Fibroblast of villous mesenchyme (primary cell): ENCODE measurements around the gene RNF214. TPM values are rescaled to one million over a fixed set of nuclear protein-coding genes. Genes with fewer than 3 reads are reported as not detected.

Experiments
- DNase-seq: peaks from one replicate; pipeline ENCODE4 v3.0.0-alpha.2; 2010; ENCODE audit warnings: low read depth
- H3K4me3 ChIP-seq: 2 replicates; pipeline ENCODE4 v1.5.1; 2011; ENCODE audit warnings: low read depth, mild to moderate bottlenecking, low read length
- total RNA-seq: library from RNA; depleted of rRNA; stranded (reverse); fragments of >200 nt; gene quantifications from 2 replicates; pipeline ENCODE4 v1.2.3, GENCODE V29; 2012
- TF ChIP-seq, protein P1 (sequence below): IDR thresholded peaks from 2 replicates; pipeline ENCODE4 v1.5.1; 2012; ENCODE audit warnings: low read depth, mild to moderate bottlenecking, low read length; ENCODE audit not compliant: insufficient read depth

The RNF214 gene
- total RNA-seq, 1 donor = 14.2 TPM

- no peak for DNase-seq
- TF ChIP-seq, protein P1, sequence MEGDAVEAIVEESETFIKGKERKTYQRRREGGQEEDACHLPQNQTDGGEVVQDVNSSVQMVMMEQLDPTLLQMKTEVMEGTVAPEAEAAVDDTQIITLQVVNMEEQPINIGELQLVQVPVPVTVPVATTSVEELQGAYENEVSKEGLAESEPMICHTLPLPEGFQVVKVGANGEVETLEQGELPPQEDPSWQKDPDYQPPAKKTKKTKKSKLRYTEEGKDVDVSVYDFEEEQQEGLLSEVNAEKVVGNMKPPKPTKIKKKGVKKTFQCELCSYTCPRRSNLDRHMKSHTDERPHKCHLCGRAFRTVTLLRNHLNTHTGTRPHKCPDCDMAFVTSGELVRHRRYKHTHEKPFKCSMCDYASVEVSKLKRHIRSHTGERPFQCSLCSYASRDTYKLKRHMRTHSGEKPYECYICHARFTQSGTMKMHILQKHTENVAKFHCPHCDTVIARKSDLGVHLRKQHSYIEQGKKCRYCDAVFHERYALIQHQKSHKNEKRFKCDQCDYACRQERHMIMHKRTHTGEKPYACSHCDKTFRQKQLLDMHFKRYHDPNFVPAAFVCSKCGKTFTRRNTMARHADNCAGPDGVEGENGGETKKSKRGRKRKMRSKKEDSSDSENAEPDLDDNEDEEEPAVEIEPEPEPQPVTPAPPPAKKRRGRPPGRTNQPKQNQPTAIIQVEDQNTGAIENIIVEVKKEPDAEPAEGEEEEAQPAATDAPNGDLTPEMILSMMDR = no peak
Observed at GRCh38 chr11:117313091-117313490, 80.6 kb downstream of the RNF214 start.

DNA sequence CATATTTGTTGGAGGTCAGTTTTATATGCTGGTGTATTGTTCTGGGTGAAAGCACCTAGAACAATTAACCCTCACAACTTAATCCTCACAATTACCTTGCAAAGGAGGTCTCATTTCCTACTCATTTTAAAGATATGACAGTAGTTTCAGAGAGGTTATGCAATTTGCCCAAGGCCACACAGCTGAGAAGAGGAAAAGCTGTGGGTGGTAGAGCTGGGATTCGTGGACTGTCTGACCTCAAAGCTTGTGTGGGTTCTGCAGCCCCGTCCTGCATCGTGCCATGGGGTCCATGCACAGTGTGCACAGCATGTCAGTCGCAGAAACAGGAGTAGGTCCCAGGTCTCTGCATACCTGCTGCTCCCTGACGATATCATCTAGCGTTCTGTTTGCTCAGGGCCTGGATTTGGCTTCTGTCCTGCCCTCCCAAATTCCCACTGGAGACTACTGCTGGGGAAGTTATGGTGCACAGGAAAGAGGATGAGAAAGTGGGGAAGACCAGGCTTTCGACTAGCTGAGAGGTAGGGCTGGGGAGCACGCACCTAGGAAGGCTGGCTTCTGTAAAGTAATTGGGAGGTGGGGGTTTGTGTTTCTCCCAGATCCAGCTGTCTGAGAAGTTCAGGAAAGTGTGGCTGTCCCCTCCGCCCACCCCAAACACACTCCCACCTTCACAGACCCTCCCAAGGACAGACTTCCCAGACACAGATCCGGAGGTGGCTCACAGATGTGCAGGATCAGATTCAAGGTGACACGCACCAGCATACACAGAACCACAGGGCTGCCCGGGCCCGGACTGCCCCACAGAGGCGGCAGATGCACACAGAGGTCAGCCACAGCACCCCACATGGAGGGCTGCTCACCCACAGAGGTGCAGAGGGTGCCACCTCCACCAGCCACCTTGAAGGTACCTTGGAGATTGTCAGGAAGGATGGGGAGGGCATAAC, 81.6 kb downstream of the RNF214 start:
- no peak for DNase-seq
- H3K4me3 ChIP-seq = peak overlapping the region; percentile 82
- TF ChIP-seq, protein P1 = no peak

More at GRCh38 chr11:117313091-117313490, 80.6 kb downstream of the RNF214 start:
- no peak overlapping the region for H3K4me3 ChIP-seq

- TF ChIP-seq, protein P1 = no peak
- peak overlapping the region; percentile 82 for H3K4me3 ChIP-seq
- no peak for DNase-seq
Observed at GRCh38 chr11:117314840-117315239, 82.4 kb downstream of the RNF214 start.

DNA sequence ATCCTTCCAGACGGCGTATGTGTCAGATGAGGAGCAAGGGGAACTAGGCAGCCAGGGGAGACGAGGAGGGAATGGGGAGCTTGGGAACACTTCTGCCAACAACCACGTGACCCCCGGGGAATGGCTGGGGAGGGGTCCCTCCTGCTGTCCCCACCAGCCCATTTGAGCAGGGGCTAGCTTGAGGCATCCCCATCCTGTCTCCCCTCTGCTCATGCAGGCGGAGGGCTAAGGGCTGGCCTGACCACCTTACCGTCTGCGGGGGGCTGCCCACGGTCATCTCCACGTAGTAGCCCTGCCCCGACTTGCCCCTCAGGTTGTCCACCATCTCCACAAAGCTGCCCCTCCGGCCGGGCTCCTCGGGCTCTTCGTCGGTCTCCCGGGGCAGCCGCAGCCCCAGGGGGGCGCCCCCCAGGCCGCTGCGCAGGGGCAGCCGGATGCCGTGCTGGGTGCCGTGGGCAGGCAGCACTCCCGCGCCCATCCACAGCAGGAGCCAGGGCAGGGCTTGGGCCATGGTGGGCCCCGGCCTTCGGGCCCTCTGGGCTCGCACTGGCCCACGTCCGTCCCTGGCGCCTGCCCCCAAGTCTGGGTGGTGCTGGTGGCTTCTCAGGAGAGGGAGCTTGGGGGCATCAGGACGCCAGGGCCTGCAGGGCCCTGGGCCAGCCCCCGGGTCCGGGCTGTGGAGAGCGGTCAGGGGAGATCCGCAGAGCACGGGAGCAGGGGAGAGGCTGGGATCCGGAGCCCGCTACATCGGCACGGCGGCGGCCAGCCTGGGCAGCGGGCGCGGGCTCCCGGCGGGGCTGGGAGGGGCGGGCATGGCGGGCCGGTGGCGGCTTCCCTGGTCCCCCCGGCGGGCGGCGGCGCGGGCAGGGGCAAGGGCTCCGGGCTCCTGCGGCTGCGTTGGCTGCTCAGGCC, 83.1 kb downstream of the RNF214 start:
- no peak for DNase-seq
- peak overlapping the region; percentile 82 for H3K4me3 ChIP-seq
- TF ChIP-seq, protein P1 = no peak

DNA sequence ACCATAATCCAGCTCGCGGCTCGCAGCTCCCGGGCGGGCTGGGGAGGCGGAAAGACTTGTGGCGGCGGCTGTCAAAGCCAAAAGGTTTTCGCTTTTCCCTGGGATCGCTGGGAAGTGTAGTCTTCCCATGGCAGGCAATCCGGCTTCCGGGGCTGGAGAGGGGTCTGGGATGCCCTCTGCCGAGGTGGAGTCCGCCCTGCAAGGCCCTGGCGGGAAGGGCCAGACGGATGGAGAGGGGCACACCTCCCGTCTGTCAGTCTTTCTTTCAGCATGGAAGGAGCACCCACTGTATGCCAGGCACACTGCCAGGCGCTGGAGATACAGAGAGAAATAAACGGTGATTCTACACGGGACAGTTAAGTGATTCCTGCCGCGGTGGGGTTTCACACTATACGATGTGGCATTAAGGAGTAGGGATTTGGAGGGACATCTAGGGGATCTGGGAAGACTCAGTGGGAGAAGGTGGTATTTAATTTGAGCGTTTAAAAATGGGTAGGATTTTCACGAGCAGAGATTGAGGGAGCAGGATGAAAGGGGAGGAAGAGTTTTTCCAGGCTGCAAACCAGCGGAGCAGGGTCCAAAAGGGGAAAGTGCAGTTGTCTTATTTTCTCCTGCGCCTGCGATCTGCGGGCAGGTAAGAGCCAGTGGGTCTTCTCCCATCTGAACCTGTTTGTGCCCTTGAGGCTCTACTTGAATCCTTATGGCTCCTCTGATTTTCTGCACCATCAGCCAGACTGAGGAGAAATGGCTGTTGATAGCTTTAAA, 83.9 kb downstream of the RNF214 start, which contains the start of gene BACE1:
TSS of gene BACE1 (minus strand) at position 60 of the 765 bp plus-strand sequence. CDS start 461 bp downstream, outside the sequence.
- peak; percentile 85 for DNase-seq
- H3K4me3 ChIP-seq = peak within 1 kb of the TSS; percentile 82
- TF ChIP-seq, protein P1 = peak; percentile 58

DNA sequence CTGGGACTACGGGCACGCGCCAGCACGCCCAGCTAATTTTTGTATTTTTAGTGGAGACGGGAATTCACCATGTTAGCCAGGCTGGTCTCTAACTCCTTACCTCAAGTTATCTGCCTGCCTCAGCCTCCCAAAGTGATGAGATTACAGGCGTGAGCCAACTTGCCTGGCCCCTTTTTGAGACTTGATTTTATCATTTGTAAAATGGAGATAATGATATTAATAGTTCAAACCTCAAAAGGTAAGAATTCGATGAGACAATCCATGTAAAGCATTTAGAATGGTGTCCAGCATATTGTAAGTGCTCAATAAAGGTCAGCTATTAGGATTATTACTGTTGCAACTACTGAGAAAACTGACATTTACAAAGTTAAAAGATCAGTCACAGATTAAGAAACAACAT, 86.3 kb downstream of the RNF214 start:
- TF ChIP-seq, protein P1 = no peak
- no peak for DNase-seq
- no peak overlapping the region for H3K4me3 ChIP-seq
